ENCODE results near the gene RPS6KA5. TPM values are rescaled to one million over a fixed set of nuclear protein-coding genes. Genes with fewer than 3 reads are reported as not detected.

Gene RPS6KA5
- total RNA-seq, 2 donors from 2014 or later = 3.3 to 5.1 TPM

DNA sequence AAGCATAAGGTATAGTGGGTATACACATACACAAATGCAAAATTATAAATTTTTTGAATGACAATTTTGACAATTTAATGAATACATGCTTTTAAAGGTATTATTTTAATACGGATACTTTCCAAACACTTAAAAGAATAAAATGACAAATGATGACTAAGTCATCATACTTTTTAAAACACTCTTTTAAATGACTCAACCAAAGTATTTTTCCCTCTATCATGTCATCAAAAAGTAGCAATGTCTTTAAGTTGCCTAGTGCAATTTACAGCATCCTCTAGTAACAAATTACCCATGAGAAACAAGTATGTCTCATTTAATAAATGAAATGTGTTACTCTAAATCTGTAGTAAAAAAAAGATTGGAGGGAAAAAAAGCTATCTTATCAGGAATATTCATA lies 73.3 kb downstream of the RPS6KA5 start:
- Histone ChIP-seq H3K4me1 (ENCODE audit: control insufficient read depth, insufficient read depth, low read length) (no peaks in the 10 kb centered on the region), H3K27ac (ENCODE audit: low read depth, low read length) (no peak overlapping the region), H3K36me3 (ENCODE audit: control insufficient read depth, insufficient read depth, low read length) (no peaks in the 10 kb centered on the region), H3K4me3 (ENCODE audit: low read length) (no peak overlapping the region), H3K9ac (ENCODE audit: extremely low read depth, low read length, poor library complexity, severe bottlenecking) (no peak overlapping the region), H3K27me3 (ENCODE audit: control insufficient read depth, insufficient read depth, low read length, poor library complexity, severe bottlenecking) (no peaks in the 10 kb centered on the region), H3K9me3 (ENCODE audit: control insufficient read depth, low read length) (no peaks in the 10 kb centered on the region)
- H3K9me3 Mint-ChIP-seq = no peaks in the 10 kb centered on the region
- no peak for DNase-seq
- WGBS, 2 experiments (ENCODE audit: insufficient coverage in 1 of 2, insufficient read length in 1 of 2) = 94 to 100% methylated on average over 1 of the region's 1 CpG
- no peak overlapping the region for H3K4me3 Mint-ChIP-seq
- H3K4me1 Mint-ChIP-seq = peaks cover 6% of the 10 kb centered on the region
- TF ChIP-seq, protein P1, sequence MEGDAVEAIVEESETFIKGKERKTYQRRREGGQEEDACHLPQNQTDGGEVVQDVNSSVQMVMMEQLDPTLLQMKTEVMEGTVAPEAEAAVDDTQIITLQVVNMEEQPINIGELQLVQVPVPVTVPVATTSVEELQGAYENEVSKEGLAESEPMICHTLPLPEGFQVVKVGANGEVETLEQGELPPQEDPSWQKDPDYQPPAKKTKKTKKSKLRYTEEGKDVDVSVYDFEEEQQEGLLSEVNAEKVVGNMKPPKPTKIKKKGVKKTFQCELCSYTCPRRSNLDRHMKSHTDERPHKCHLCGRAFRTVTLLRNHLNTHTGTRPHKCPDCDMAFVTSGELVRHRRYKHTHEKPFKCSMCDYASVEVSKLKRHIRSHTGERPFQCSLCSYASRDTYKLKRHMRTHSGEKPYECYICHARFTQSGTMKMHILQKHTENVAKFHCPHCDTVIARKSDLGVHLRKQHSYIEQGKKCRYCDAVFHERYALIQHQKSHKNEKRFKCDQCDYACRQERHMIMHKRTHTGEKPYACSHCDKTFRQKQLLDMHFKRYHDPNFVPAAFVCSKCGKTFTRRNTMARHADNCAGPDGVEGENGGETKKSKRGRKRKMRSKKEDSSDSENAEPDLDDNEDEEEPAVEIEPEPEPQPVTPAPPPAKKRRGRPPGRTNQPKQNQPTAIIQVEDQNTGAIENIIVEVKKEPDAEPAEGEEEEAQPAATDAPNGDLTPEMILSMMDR (conservative IDR thresholded peaks at IDR 0.05) = no peak
- H3K36me3 Mint-ChIP-seq (ENCODE audit: low read depth) = no peaks in the 10 kb centered on the region
- H3K27ac Mint-ChIP-seq = no peak overlapping the region
- H3K27me3 Mint-ChIP-seq (ENCODE audit: insufficient read depth) = no peaks in the 10 kb centered on the region

DNA sequence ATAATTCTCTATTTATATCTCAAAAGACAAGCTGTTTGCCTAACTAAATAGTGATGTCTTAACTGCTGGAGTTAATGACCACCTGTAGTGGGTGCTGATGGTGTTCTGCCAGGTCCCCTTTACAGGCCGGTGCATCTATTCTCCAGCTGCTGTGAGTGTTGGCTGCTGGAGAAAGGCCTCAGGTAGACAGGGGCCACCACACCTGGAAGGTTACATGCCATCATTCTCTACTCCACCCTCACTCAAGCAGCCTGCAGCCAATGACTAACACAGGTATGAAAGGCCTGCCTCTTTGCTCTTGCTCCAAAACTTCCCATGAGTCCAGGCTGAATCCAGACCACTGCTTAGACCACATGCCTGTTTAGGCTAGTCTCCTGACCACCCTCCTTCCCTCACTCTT lies 73.9 kb downstream of the RPS6KA5 start:
- H3K27ac ChIP-seq (ENCODE audit: low read depth, low read length) = no peak overlapping the region
- H3K27me3 Mint-ChIP-seq (ENCODE audit: insufficient read depth) = no peaks in the 10 kb centered on the region

DNA sequence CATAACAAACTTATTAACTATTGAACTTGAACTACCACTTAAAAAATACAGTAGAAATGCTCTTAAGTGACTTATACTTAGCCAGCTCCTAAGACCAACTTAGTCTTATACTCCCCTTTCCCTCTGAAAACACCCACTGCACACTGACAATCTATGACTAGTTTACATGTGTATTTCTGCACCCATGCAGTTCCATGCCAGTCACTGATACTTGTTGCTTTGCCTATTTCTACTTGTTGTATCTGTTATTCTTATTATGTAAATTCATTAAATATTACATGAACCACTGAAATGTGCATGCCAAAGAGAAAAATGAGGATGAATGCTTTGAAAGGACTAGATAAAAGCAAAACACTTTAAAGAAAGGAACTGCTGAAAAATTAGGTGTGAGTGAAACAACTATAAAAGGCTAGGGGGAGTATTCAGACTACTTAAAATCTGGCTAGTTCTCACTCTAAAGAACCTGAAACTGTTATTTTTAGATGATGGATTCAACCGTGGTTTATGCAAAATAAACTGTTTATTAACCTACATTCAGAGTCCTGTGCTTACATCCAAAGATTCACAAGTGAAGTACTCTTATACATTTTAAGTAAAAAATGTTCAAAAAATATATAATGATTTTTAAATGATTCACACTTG lies 74.7 kb downstream of the RPS6KA5 start:
- no peak overlapping the region for H3K4me3 Mint-ChIP-seq
- no peak for DNase-seq
- H3K4me3 ChIP-seq (ENCODE audit: low read length) = no peak overlapping the region
- H3K4me1 Mint-ChIP-seq = peaks cover 6% of the 10 kb centered on the region
- TF ChIP-seq, protein P1 (conservative IDR thresholded peaks at IDR 0.05) = no peak
- no peaks in the 10 kb centered on the region for H3K36me3 Mint-ChIP-seq (ENCODE audit: low read depth)
- no peaks in the 10 kb centered on the region for H3K27me3 ChIP-seq (ENCODE audit: control insufficient read depth, insufficient read depth, low read length, poor library complexity, severe bottlenecking)
- WGBS, 2 experiments (ENCODE audit: insufficient coverage in 1 of 2, insufficient read length in 1 of 2) = 67% methylated on average over 1 of the region's 1 CpG; no CpG with 5 or more reads in 1 of the 2 experiments
- no peaks in the 10 kb centered on the region for H3K27me3 Mint-ChIP-seq (ENCODE audit: insufficient read depth)
- no peak overlapping the region for H3K27ac Mint-ChIP-seq
- H3K27ac ChIP-seq (ENCODE audit: low read depth, low read length) = no peak overlapping the region
- H3K9me3 Mint-ChIP-seq = no peaks in the 10 kb centered on the region
- H3K9me3 ChIP-seq (ENCODE audit: control insufficient read depth, low read length) = no peaks in the 10 kb centered on the region
- no peak overlapping the region for H3K9ac ChIP-seq (ENCODE audit: extremely low read depth, low read length, poor library complexity, severe bottlenecking)
- no peaks in the 10 kb centered on the region for H3K36me3 ChIP-seq (ENCODE audit: control insufficient read depth, insufficient read depth, low read length)
- H3K4me1 ChIP-seq (ENCODE audit: control insufficient read depth, insufficient read depth, low read length) = no peaks in the 10 kb centered on the region

More for the DNA sequence above, 73.9 kb downstream of the RPS6KA5 start:
- no peaks in the 10 kb centered on the region for H3K36me3 ChIP-seq (ENCODE audit: control insufficient read depth, insufficient read depth, low read length)
- no peak overlapping the region for H3K4me3 ChIP-seq (ENCODE audit: low read length)
- peaks cover 6% of the 10 kb centered on the region for H3K4me1 Mint-ChIP-seq
- H3K27ac Mint-ChIP-seq = no peak overlapping the region
- H3K27me3 ChIP-seq (ENCODE audit: control insufficient read depth, insufficient read depth, low read length, poor library complexity, severe bottlenecking) = no peaks in the 10 kb centered on the region
- WGBS, 2 experiments (ENCODE audit: insufficient coverage in 1 of 2, insufficient read length in 1 of 2) = 93% methylated on average over 1 of the region's 1 CpG; no CpG with 5 or more reads in 1 of the 2 experiments
- peak; percentile 50 for DNase-seq
- no peaks in the 10 kb centered on the region for H3K4me1 ChIP-seq (ENCODE audit: control insufficient read depth, insufficient read depth, low read length)
- H3K9me3 ChIP-seq (ENCODE audit: control insufficient read depth, low read length) = no peaks in the 10 kb centered on the region
- no peaks in the 10 kb centered on the region for H3K9me3 Mint-ChIP-seq
- no peak overlapping the region for H3K9ac ChIP-seq (ENCODE audit: extremely low read depth, low read length, poor library complexity, severe bottlenecking)
- TF ChIP-seq, protein P1 (conservative IDR thresholded peaks at IDR 0.05) = peak; percentile 37
- no peak overlapping the region for H3K4me3 Mint-ChIP-seq
- no peaks in the 10 kb centered on the region for H3K36me3 Mint-ChIP-seq (ENCODE audit: low read depth)

Data from endodermal cell (in vitro differentiated cells).